NB4 (cell line): Measurements from ENCODE around the gene RPS6KA1.

Experiments used
- CTCF ChIP-seq: IDR thresholded peaks from one replicate; pipeline ENCODE4 v1.5.1; 2012; ENCODE audit warnings: low read depth, low read length
- POLR2A ChIP-seq: IDR thresholded peaks from 2 replicates; pipeline ENCODE4 v1.6.1; 2011; ENCODE audit warnings: mild to moderate bottlenecking; ENCODE audit not compliant: insufficient read length; ENCODE audit errors: extremely low read depth

DNA sequence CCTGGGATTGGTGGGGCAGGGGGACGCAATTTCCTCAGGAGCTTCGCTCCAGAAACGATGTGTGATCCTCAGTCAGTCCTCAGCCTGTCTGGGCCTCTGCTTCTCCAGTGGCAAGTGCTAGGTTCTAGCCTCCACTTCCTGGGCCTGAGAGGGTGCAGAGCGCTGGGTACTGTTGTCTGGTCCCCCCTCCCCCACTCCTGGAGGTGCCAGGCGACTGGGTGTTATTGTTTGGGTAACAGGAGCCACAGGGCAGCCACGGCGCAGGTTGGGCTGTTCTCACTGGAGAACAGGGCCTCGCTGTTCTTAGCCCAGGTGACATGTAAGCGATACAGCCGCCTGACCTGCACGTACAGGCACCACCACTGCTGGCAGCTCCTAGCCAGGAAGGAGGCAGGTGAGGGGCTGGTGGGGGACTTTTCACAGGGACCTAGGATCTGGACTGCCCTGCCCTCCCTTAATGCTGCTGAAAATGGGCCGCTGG, 2.1 kb downstream of the RPS6KA1 start:
- TF ChIP-seq CTCF, result no peak
- no peak for TF ChIP-seq POLR2A
